Skeletal muscle tissue (tissue), 4 donors: Measurements from ENCODE around the gene RDX. TPM values are rescaled to one million over a fixed set of nuclear protein-coding genes. Genes with fewer than 3 reads are reported as not detected.
A peak's percentile ranks its signal among the peaks of the same experiment; 100 is the strongest.
"Not testable (repeated sequence)": the region's sequence is repeated elsewhere in the genome, so short reads cannot be mapped to it uniquely, and the experiment has no call there.

ENCODE experiments used
- H3K27ac ChIP-seq: one replicate; pipeline ENCODE4 v1.7.0; 2013; ENCODE audit warnings: mild to moderate bottlenecking, low read depth, low read length, inconsistent platforms
- H3K27me3 ChIP-seq, 3 donors: one replicate each; pipeline ENCODE4 v1.7.0; 2013; ENCODE audit warnings: low read length in 3 of 3; ENCODE audit not compliant: control insufficient read depth in 3 of 3, insufficient read depth in 3 of 3
- H3K36me3 ChIP-seq, 3 donors: one replicate each; pipeline ENCODE4 v1.7.0; 2013; ENCODE audit warnings: low read length in 3 of 3; ENCODE audit not compliant: control insufficient read depth in 3 of 3, insufficient read depth in 3 of 3
- H3K4me1 ChIP-seq, 3 donors: one replicate each; pipeline ENCODE4 v1.7.0; 2013; ENCODE audit warnings: low read length in 3 of 3, mild to moderate bottlenecking in 3 of 3; ENCODE audit not compliant: control insufficient read depth in 3 of 3, insufficient read depth in 3 of 3
- H3K4me3 ChIP-seq, 3 donors: one replicate each; pipeline ENCODE4 v1.7.0; 2013; ENCODE audit warnings: low read length in 3 of 3
- H3K9ac ChIP-seq, 3 donors: one replicate each; pipeline ENCODE4 v1.7.0; 2013; ENCODE audit warnings: low read length in 3 of 3, mild to moderate bottlenecking in 3 of 3, moderate library complexity in 2 of 3, low read depth in 1 of 3
- H3K9me3 ChIP-seq, 3 donors: one replicate each; pipeline ENCODE4 v1.7.0; 2013; ENCODE audit warnings: low read length in 3 of 3; ENCODE audit not compliant: control insufficient read depth in 3 of 3
- total RNA-seq: library from RNA; depleted of rRNA; stranded (reverse); fragments of >200 nt; gene quantifications from one replicate; pipeline ENCODE4 v1.2.3, GENCODE V29; 2014
- donor health status: Osteomylitis.

The RDX gene
- total RNA-seq, 1 donor from 2014 or later = 56.4 TPM

GRCh38 chr11:110295086-110295485, 1.3 kb downstream of the RDX start:
- H3K4me3 ChIP-seq = peak overlapping the region; percentile 83 to 84 (median 83)
- peaks cover 16 to 21% (median 17%) of the 10 kb centered on the region in 3 donors for H3K4me1 ChIP-seq
- H3K9ac ChIP-seq = peak overlapping the region; percentile 8 to 96 (median 94)
- H3K27me3 ChIP-seq = no peaks in the 10 kb centered on the region
- H3K36me3 ChIP-seq = peaks cover 0 to 2% (median 0%) of the 10 kb centered on the region in 3 donors
- H3K9me3 ChIP-seq = no peaks in the 10 kb centered on the region
- H3K27ac ChIP-seq = peak overlapping the region; percentile 95

GRCh38 chr11:110294509-110294908, 1.9 kb downstream of the RDX start:
- Histone ChIP-seq H3K27me3 (no peaks in the 10 kb centered on the region), H3K9me3 (no peaks in the 10 kb centered on the region), H3K4me1 (peaks cover 16 to 21% (median 17%) of the 10 kb centered on the region in 3 donors), H3K36me3 (peaks cover 0 to 2% (median 0%) of the 10 kb centered on the region in 3 donors), H3K4me3 (peak overlapping the region; percentile 23 to 84 (median 83)), H3K27ac (no peak overlapping the region), H3K9ac (peak overlapping the region in 2 of 3 donors; percentile 8 to 94)

- H3K4me1 ChIP-seq = peaks cover 16 to 21% (median 18%) of the 10 kb centered on the region in 3 donors
- H3K9me3 ChIP-seq = no peaks in the 10 kb centered on the region
These were observed 3.0 kb downstream of the RDX start for GRCh38 chr11:110293389-110293788.

GRCh38 chr11:110292146-110292545, 4.3 kb downstream of the RDX start:
- not testable (repeated sequence) for H3K9me3 ChIP-seq, H3K9ac ChIP-seq, H3K4me3 ChIP-seq, H3K36me3 ChIP-seq, H3K27ac ChIP-seq, H3K27me3 ChIP-seq
- peaks cover 14 to 29% (median 25%) of the 10 kb centered on the region in 3 donors for H3K4me1 ChIP-seq

More at GRCh38 chr11:110293389-110293788, 3.0 kb downstream of the RDX start:
- no peaks in the 10 kb centered on the region for H3K27me3 ChIP-seq
- H3K4me3 ChIP-seq = peak overlapping the region in 1 of 3 donors; percentile 14
- H3K36me3 ChIP-seq = peaks cover 0 to 2% (median 0%) of the 10 kb centered on the region in 3 donors
- H3K9ac ChIP-seq = peak overlapping the region in 1 of 3 donors; percentile 27
- H3K27ac ChIP-seq = no peak overlapping the region

GRCh38 chr11:110290591-110291334, 5.7 kb downstream of the RDX start:
- Histone ChIP-seq H3K27me3 (no peaks in the 10 kb centered on the region), H3K9ac (no peak overlapping the region), H3K36me3 (peaks cover 0 to 2% (median 0%) of the 10 kb centered on the region in 3 donors), H3K9me3 (no peaks in the 10 kb centered on the region), H3K4me1 (peaks cover 17 to 29% (median 23%) of the 10 kb centered on the region in 3 donors), H3K27ac (no peak overlapping the region), H3K4me3 (no peak overlapping the region)

- no peak overlapping the region for H3K27ac ChIP-seq
- H3K27me3 ChIP-seq = no peaks in the 10 kb centered on the region
- H3K9me3 ChIP-seq = no peaks in the 10 kb centered on the region
- no peak overlapping the region for H3K4me3 ChIP-seq
- H3K36me3 ChIP-seq = peaks cover 0 to 2% (median 0%) of the 10 kb centered on the region in 3 donors
- H3K9ac ChIP-seq = no peak overlapping the region
- peaks cover 17 to 23% (median 22%) of the 10 kb centered on the region in 3 donors for H3K4me1 ChIP-seq
These were observed 6.9 kb downstream of the RDX start for GRCh38 chr11:110289472-110289871.

- Histone ChIP-seq H3K9me3 (no peaks in the 10 kb centered on the region), H3K27me3 (no peaks in the 10 kb centered on the region), H3K4me1 (peaks cover 9 to 12% (median 9%) of the 10 kb centered on the region in 3 donors), H3K9ac (no peak overlapping the region), H3K27ac (no peak overlapping the region), H3K4me3 (no peak overlapping the region), H3K36me3 (peaks cover 0 to 2% (median 0%) of the 10 kb centered on the region in 3 donors)
These were observed 8.9 kb downstream of the RDX start for GRCh38 chr11:110287537-110287936.

- Histone ChIP-seq H3K9me3 (no peaks in the 10 kb centered on the region), H3K4me3 (no peak overlapping the region), H3K27me3 (no peaks in the 10 kb centered on the region), H3K4me1 (peaks cover 7 to 12% (median 7%) of the 10 kb centered on the region in 3 donors), H3K27ac (no peak overlapping the region), H3K36me3 (peaks cover 0 to under 1% (median 0%) of the 10 kb centered on the region in 3 donors), H3K9ac (no peak overlapping the region)
These were observed 9.9 kb downstream of the RDX start for GRCh38 chr11:110286298-110287040.

- H3K4me1 ChIP-seq = peaks cover 8 to 12% (median 12%) of the 10 kb centered on the region in 3 donors
- peaks cover 0 to 6% (median 0%) of the 10 kb centered on the region in 3 donors for H3K36me3 ChIP-seq
- H3K27me3 ChIP-seq = no peaks in the 10 kb centered on the region
- no peak overlapping the region for H3K9ac ChIP-seq
- H3K27ac ChIP-seq = no peak overlapping the region
- H3K9me3 ChIP-seq = no peaks in the 10 kb centered on the region
- H3K4me3 ChIP-seq = no peak overlapping the region
These were observed 12.6 kb downstream of the RDX start for GRCh38 chr11:110283862-110284261.

- H3K9me3 ChIP-seq, H3K36me3 ChIP-seq, H3K27ac ChIP-seq: not testable (repeated sequence)
These were observed 15.8 kb downstream of the RDX start for GRCh38 chr11:110280595-110280994.

More at GRCh38 chr11:110280595-110280994, 15.8 kb downstream of the RDX start:
- not testable (repeated sequence) for H3K4me1 ChIP-seq, H3K9ac ChIP-seq, H3K27me3 ChIP-seq, H3K4me3 ChIP-seq
